ENCODE data around the gene IQSEC1. TPM values are rescaled to one million over a fixed set of nuclear protein-coding genes. Genes with fewer than 3 reads are reported as not detected.

The IQSEC1 gene
- total and polyA plus RNA-seq, 9 of the 15 experiments (the other 6 are each of a cell fraction or from before 2014, with no cell fraction given), result 0.56 to 39.0 (median 6.8) TPM

DNA sequence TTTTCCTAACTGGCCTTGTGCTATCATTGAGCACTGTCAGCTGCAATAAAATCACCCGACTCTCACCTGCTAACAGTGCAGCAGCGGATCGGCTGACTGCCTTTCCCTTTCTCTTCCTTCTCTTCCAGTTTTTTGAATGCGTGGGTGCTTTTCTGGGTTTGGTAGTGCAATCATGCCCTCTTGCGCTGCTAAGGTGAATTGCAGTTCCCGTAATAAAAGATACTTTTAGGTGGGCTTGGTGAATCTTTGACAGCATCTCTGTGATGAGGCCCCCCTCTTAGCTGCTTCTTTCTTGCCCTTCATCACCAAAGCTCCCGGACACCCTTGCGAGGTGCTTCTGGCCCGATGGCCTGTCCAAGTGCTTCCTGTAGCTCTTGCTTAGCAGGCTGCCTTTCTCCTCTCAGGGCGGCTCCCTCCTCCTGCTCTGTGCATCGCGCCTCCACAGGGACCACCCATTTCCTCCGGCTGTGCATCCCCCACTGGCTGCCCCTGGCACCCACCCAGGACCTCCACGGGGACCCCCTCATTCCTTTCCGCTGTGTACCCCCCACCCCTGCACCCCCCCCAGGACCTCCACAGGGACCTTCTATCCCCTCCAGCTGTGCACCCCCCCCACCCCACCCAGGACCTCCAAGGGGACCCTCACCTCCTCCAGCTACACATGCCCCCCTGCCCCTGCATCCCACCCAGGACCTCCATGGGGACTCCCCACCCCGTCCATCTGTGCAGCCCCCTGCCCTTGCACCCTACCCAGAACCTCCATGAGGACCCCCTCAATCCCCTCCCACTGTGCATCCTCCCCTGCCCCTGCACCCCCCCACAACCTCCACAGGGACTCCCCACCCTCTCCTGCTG, 181.0 kb downstream of the IQSEC1 start (continued):
- TF ChIP-seq, protein P1, sequence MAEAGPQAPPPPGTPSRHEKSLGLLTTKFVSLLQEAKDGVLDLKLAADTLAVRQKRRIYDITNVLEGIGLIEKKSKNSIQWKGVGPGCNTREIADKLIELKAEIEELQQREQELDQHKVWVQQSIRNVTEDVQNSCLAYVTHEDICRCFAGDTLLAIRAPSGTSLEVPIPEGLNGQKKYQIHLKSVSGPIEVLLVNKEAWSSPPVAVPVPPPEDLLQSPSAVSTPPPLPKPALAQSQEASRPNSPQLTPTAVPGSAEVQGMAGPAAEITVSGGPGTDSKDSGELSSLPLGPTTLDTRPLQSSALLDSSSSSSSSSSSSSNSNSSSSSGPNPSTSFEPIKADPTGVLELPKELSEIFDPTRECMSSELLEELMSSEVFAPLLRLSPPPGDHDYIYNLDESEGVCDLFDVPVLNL (CRISPR knock-in tag; IDR thresholded peaks at IDR 0.05; ENCODE audit: low read depth), result no peak
- TF ChIP-seq, protein P2, sequence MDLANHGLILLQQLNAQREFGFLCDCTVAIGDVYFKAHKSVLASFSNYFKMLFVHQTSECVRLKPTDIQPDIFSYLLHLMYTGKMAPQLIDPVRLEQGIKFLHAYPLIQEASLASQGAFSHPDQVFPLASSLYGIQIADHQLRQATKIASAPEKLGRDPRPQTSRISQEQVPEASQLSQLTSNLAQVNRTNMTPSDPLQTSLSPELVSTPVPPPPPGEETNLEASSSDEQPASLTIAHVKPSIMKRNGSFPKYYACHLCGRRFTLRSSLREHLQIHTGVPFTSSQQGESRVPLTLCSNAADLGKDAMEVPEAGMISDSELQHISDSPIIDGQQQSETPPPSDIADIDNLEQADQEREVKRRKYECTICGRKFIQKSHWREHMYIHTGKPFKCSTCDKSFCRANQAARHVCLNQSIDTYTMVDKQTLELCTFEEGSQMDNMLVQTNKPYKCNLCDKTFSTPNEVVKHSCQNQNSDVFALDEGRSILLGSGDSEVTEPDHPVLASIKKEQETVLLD (IDR thresholded peaks at IDR 0.05), result no peak
- TF ChIP-seq, protein P3, sequence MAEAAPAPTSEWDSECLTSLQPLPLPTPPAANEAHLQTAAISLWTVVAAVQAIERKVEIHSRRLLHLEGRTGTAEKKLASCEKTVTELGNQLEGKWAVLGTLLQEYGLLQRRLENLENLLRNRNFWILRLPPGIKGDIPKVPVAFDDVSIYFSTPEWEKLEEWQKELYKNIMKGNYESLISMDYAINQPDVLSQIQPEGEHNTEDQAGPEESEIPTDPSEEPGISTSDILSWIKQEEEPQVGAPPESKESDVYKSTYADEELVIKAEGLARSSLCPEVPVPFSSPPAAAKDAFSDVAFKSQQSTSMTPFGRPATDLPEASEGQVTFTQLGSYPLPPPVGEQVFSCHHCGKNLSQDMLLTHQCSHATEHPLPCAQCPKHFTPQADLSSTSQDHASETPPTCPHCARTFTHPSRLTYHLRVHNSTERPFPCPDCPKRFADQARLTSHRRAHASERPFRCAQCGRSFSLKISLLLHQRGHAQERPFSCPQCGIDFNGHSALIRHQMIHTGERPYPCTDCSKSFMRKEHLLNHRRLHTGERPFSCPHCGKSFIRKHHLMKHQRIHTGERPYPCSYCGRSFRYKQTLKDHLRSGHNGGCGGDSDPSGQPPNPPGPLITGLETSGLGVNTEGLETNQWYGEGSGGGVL (CRISPR knock-in tag; IDR thresholded peaks at IDR 0.05), result no peak
- TF ChIP-seq MAFG (tag; conservative IDR thresholded peaks at IDR 0.05) (no peak), ZNF79 (CRISPR knock-in tag; IDR thresholded peaks at IDR 0.05; ENCODE audit: low read depth) (no peak), SOX6 (IDR thresholded peaks at IDR 0.05) (no peak), SRF (CRISPR knock-in tag; IDR thresholded peaks at IDR 0.05) (no peak), PHB2 (IDR thresholded peaks at IDR 0.05; ENCODE audit: low read depth) (no peak), HMG20B (CRISPR knock-in tag; IDR thresholded peaks at IDR 0.05) (no peak), ZNF212 (CRISPR knock-in tag; IDR thresholded peaks at IDR 0.05) (no peak), KLF13 (tag; IDR thresholded peaks at IDR 0.05; ENCODE audit: borderline replicate concordance, low read depth) (no peak), MTA2 (IDR thresholded peaks at IDR 0.05; ENCODE audit: low read depth) (no peak), U2AF2 (optimal IDR thresholded peaks at IDR 0.05; ENCODE audit: low read depth, low read length) (no peak), SP2 (IDR thresholded peaks at IDR 0.05; ENCODE audit: extremely low read depth, low read depth, low read length, poor library complexity, severe bottlenecking) (no peak), HMGN3 (IDR thresholded peaks at IDR 0.05; ENCODE audit: borderline replicate concordance, extremely low read depth, insufficient read length, low read depth, low read length) (no peak), NR2C1 (IDR thresholded peaks at IDR 0.05) (no peak), NR2C1 (tag; IDR thresholded peaks at IDR 0.05) (no peak), TOE1 (IDR thresholded peaks at IDR 0.05; ENCODE audit: borderline replicate concordance) (no peak), TOE1 (CRISPR knock-in tag; IDR thresholded peaks at IDR 0.05; ENCODE audit: borderline replicate concordance, low read depth) (no peak)
- TF ChIP-seq, protein P4, sequence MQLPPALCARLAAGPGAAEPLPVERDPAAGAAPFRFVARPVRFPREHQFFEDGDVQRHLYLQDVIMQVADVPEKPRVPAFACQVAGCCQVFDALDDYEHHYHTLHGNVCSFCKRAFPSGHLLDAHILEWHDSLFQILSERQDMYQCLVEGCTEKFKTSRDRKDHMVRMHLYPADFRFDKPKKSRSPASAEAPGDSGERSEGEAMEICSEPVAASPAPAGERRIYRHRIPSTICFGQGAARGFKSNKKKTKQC (CRISPR knock-in tag; IDR thresholded peaks at IDR 0.05), result no peak
- TF ChIP-seq, protein P5, sequence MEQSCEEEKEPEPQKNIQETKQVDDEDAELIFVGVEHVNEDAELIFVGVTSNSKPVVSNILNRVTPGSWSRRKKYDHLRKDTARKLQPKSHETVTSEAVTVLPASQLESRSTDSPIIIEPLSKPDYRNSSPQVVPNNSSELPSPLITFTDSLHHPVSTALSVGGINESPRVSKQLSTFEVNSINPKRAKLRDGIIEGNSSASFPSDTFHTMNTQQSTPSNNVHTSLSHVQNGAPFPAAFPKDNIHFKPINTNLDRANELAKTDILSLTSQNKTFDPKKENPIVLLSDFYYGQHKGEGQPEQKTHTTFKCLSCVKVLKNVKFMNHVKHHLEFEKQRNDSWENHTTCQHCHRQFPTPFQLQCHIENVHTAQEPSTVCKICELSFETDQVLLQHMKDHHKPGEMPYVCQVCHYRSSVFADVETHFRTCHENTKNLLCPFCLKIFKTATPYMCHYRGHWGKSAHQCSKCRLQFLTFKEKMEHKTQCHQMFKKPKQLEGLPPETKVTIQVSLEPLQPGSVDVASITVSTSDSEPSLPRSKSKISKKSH (CRISPR knock-in tag; IDR thresholded peaks at IDR 0.05), result no peak
